Progenitor cell of endocrine pancreas (in vitro differentiated cells): ENCODE data around the gene TM4SF4. TPM values are rescaled to one million over a fixed set of nuclear protein-coding genes. Genes with fewer than 3 reads are reported as not detected.

Experiments
- DNase-seq: peaks from one replicate; pipeline ENCODE4 v3.0.0; 2021; ENCODE audit warnings: low spot score; ENCODE audit not compliant: unreplicated experiment
- H3K27ac Mint-ChIP-seq: 2 replicates; pipeline ENCODE4 v1.8.0; 2021; ENCODE audit warnings: mild to moderate bottlenecking, moderate library complexity, mixed read lengths
- H3K27me3 Mint-ChIP-seq: 2 replicates; pipeline ENCODE4 v1.8.0; 2021; ENCODE audit warnings: mixed read lengths
- H3K36me3 Mint-ChIP-seq: 2 replicates; pipeline ENCODE4 v1.8.0; 2022; ENCODE audit warnings: mixed read lengths; ENCODE audit not compliant: insufficient read depth
- H3K4me1 Mint-ChIP-seq: 2 replicates; pipeline ENCODE4 v1.8.0; 2021; ENCODE audit warnings: low read depth, mixed read lengths
- H3K4me3 Mint-ChIP-seq: 2 replicates; pipeline ENCODE4 v1.8.0; 2021; ENCODE audit warnings: low read depth, mild to moderate bottlenecking, moderate library complexity, mixed read lengths
- H3K9me3 Mint-ChIP-seq: 2 replicates; pipeline ENCODE4 v1.8.0; 2021; ENCODE audit warnings: low read depth, mixed read lengths
- CTCF ChIP-seq: fragments of 200-600 bp; sonication (generic); IDR thresholded peaks from one replicate; pipeline ENCODE4 v1.5.0; 2021; ENCODE audit warnings: antibody characterized with exemption, mild to moderate bottlenecking; ENCODE audit not compliant: unreplicated experiment
- total RNA-seq: library from RNA; stranded (reverse); gene quantifications from 2 replicates; pipeline ENCODE4 v1.2.1, GENCODE V29; 2021

TM4SF4 gene
- total RNA-seq, 1 donor from 2014 or later = 314 TPM

- H3K4me3 Mint-ChIP-seq = no peak overlapping the region
- H3K4me1 Mint-ChIP-seq = peaks cover 23% of the 10 kb centered on the region
- H3K27me3 Mint-ChIP-seq = no peaks in the 10 kb centered on the region
- no peaks in the 10 kb centered on the region for H3K9me3 Mint-ChIP-seq
- TF ChIP-seq CTCF = no peak
- H3K36me3 Mint-ChIP-seq = peaks cover 27% of the 10 kb centered on the region
- H3K27ac Mint-ChIP-seq = no peak overlapping the region
- no peak for DNase-seq
Measured at GRCh38 chr3:149481491-149481890, 7.0 kb downstream of the TM4SF4 start.

- H3K4me1 Mint-ChIP-seq = no peaks in the 10 kb centered on the region
- no peak for DNase-seq
- no peak overlapping the region for H3K27ac Mint-ChIP-seq
- no peak for TF ChIP-seq CTCF
- no peaks in the 10 kb centered on the region for H3K27me3 Mint-ChIP-seq
- no peaks in the 10 kb centered on the region for H3K9me3 Mint-ChIP-seq
- no peak overlapping the region for H3K4me3 Mint-ChIP-seq
- H3K36me3 Mint-ChIP-seq = peaks cover 48% of the 10 kb centered on the region
Measured at GRCh38 chr3:149486726-149487125, 12.2 kb downstream of the TM4SF4 start.

GRCh38 chr3:149487598-149488197, 13.2 kb downstream of the TM4SF4 start:
- DNase-seq = peak; percentile 18
- H3K27me3 Mint-ChIP-seq = no peaks in the 10 kb centered on the region
- no peaks in the 10 kb centered on the region for H3K9me3 Mint-ChIP-seq
- H3K4me3 Mint-ChIP-seq = no peak overlapping the region
- TF ChIP-seq CTCF = peak; percentile 53
- peaks cover 46% of the 10 kb centered on the region for H3K36me3 Mint-ChIP-seq
- no peak overlapping the region for H3K27ac Mint-ChIP-seq
- no peaks in the 10 kb centered on the region for H3K4me1 Mint-ChIP-seq

GRCh38 chr3:149489060-149489690, 14.7 kb downstream of the TM4SF4 start:
- no peaks in the 10 kb centered on the region for H3K4me1 Mint-ChIP-seq
- H3K36me3 Mint-ChIP-seq = peaks cover 47% of the 10 kb centered on the region
- no peaks in the 10 kb centered on the region for H3K9me3 Mint-ChIP-seq
- H3K27me3 Mint-ChIP-seq = no peaks in the 10 kb centered on the region
- peak; percentile 54 for TF ChIP-seq CTCF
- no peak for DNase-seq
- H3K27ac Mint-ChIP-seq = peak overlapping the region; percentile 13
- H3K4me3 Mint-ChIP-seq = no peak overlapping the region

GRCh38 chr3:149490260-149490971, 15.9 kb downstream of the TM4SF4 start:
- H3K4me3 Mint-ChIP-seq = no peak overlapping the region
- DNase-seq = no peak
- peaks cover 53% of the 10 kb centered on the region for H3K36me3 Mint-ChIP-seq
- H3K4me1 Mint-ChIP-seq = no peaks in the 10 kb centered on the region
- H3K27me3 Mint-ChIP-seq = no peaks in the 10 kb centered on the region
- no peak overlapping the region for H3K27ac Mint-ChIP-seq
- TF ChIP-seq CTCF = no peak
- H3K9me3 Mint-ChIP-seq = no peaks in the 10 kb centered on the region
